Uterus (tissue), 4 donors: ENCODE data around the gene UBE2Q2. TPM values are rescaled to one million over a fixed set of nuclear protein-coding genes. Genes with fewer than 3 reads are reported as not detected.

Experiments used
- DNase-seq, 2 donors: peaks; one replicate each; pipeline ENCODE4 v3.0.0-alpha.2; 2019 to 2020
- H3K27ac ChIP-seq, 2 donors: fragments of 200-600 bp; sonication (generic); 1 replicate in 1 of 2; 2 replicates in 1 of 2; pipeline ENCODE4 v1.5.1; 2016 to 2018
- H3K27me3 ChIP-seq, 2 donors: fragments of 200-600 bp; sonication (generic); one replicate each; pipeline ENCODE4 v1.5.1; 2018 to 2019; ENCODE audit warnings: control low read depth in 1 of 2
- H3K36me3 ChIP-seq, 2 donors: fragments of 200-600 bp; sonication (generic); one replicate each; pipeline ENCODE4 v1.5.1; 2019; ENCODE audit warnings: control low read depth in 1 of 2
- H3K4me1 ChIP-seq, 2 donors: fragments of 200-600 bp; sonication (generic); one replicate each; pipeline ENCODE4 v1.5.1; 2018 to 2019; ENCODE audit warnings: control low read depth in 1 of 2
- H3K4me3 ChIP-seq, 2 donors: fragments of 200-600 bp; sonication (generic); 1 replicate in 1 of 2; 2 replicates in 1 of 2; pipeline ENCODE4 v1.5.1; 2018 to 2019; ENCODE audit warnings: mild to moderate bottlenecking in 1 of 2
- H3K9me3 ChIP-seq, 2 donors: fragments of 200-600 bp; sonication (generic); one replicate each; pipeline ENCODE4 v1.5.1; 2019; ENCODE audit warnings: control low read depth in 1 of 2
- CTCF ChIP-seq, 4 experiments: fragments of 200-600 bp in 2 of 4; fragments of 450-650 bp in 2 of 4; sonication (generic) in 2 of 4; IDR thresholded peaks; one replicate each; pipeline ENCODE4 v1.5.1; 2016 to 2019; ENCODE audit warnings: antibody characterized with exemption in 4 of 4, mild to moderate bottlenecking in 2 of 4, moderate library complexity in 1 of 4
- POLR2A ChIP-seq, 2 donors: fragments of 450-650 bp; IDR thresholded peaks; one replicate each; pipeline ENCODE4 v1.6.1; 2016; ENCODE audit warnings: antibody characterized with exemption in 2 of 2, mild to moderate bottlenecking in 1 of 2, moderate library complexity in 1 of 2
- intact Hi-C: fragments of 100-400 bp; cut with DNase I; formaldehyde crosslinking; loops from one replicate; pipeline ENCODE4 v1.15.1; 2023; ENCODE audit warnings: low total_unique reads
- total RNA-seq, 4 donors: library from RNA; depleted of rRNA in 3 of 4; stranded (reverse); fragments of >200 nt in 3 of 4; gene quantifications; one replicate each; pipeline versions ENCODE4 v1.1.0 to v1.2.4, GENCODE V29; 2014 to 2023
- donor health status: DM: yes; HTN: yes; CAD: no.

UBE2Q2 gene
- total RNA-seq, 4 donors from 2014 or later = 36.6 to 71.7 (median 57.9) TPM

- H3K36me3 ChIP-seq = no peaks in the 10 kb centered on the region
- no peak overlapping the region for H3K4me3 ChIP-seq
- H3K4me1 ChIP-seq = no peaks in the 10 kb centered on the region
- H3K9me3 ChIP-seq = no peaks in the 10 kb centered on the region
- DNase-seq = no peak
- intact Hi-C loops = no loop called here
- TF ChIP-seq CTCF (IDR thresholded peaks at IDR 0.05) (no peak), POLR2A (IDR thresholded peaks at IDR 0.05) (no peak)
- H3K27me3 ChIP-seq = no peaks in the 10 kb centered on the region
- H3K27ac ChIP-seq = no peak overlapping the region
Observed at GRCh38 chr15:75835990-75836958, 7.0 kb upstream of the UBE2Q2 start.

- intact Hi-C loops = no loop called here
- no peak for DNase-seq
- H3K27ac ChIP-seq = no peak overlapping the region
Observed at GRCh38 chr15:75836959-75837334, 6.3 kb upstream of the UBE2Q2 start.

DNA sequence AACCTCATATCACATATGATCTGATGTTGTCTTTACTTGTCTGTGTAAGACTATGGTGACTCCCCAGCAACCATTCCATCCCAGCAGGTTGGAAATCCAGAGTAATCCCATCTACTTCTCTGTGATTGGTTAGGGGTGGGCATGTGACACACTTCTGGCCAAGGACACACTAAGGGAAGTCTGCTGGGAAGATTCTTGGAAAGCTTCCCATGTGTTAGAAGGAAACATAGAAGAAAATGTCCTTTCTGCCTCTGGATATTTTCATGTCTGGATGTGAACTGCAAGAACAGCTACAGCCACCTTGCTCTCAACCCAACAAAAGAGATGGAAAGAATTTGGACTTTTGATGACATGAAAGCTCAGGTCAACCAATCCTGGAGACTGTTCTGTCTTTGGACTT lies 2.6 kb upstream of the UBE2Q2 start:
- Histone ChIP-seq H3K27me3 (no peaks in the 10 kb centered on the region), H3K4me1 (peaks cover 0 to 12% of the 10 kb centered on the region in 2 donors), H3K4me3 (no peak overlapping the region), H3K9me3 (no peaks in the 10 kb centered on the region), H3K36me3 (no peaks in the 10 kb centered on the region), H3K27ac (peak overlapping the region in 1 of 2 donors; percentile 17)
- intact Hi-C loops = no loop called here
- DNase-seq = peak; percentile 22 to 53
- TF ChIP-seq POLR2A (IDR thresholded peaks at IDR 0.05) (no peak), CTCF (IDR thresholded peaks at IDR 0.05) (no peak)

More at GRCh38 chr15:75836959-75837334, 6.3 kb upstream of the UBE2Q2 start:
- H3K9me3 ChIP-seq = no peaks in the 10 kb centered on the region
- no peaks in the 10 kb centered on the region for H3K27me3 ChIP-seq
- no peak overlapping the region for H3K4me3 ChIP-seq
- TF ChIP-seq POLR2A (IDR thresholded peaks at IDR 0.05) (no peak), CTCF (IDR thresholded peaks at IDR 0.05) (no peak)
- no peaks in the 10 kb centered on the region for H3K36me3 ChIP-seq
- H3K4me1 ChIP-seq = no peaks in the 10 kb centered on the region

GRCh38 chr15:75841626-75842025 lies 1.6 kb upstream of the UBE2Q2 start:
- Histone ChIP-seq H3K27ac (peak overlapping the region in 1 of 2 donors; percentile 17), H3K4me3 (no peak overlapping the region), H3K4me1 (peaks cover 0 to 12% of the 10 kb centered on the region in 2 donors), H3K36me3 (no peaks in the 10 kb centered on the region), H3K27me3 (no peaks in the 10 kb centered on the region), H3K9me3 (no peaks in the 10 kb centered on the region)
- TF ChIP-seq POLR2A (IDR thresholded peaks at IDR 0.05) (no peak), CTCF (IDR thresholded peaks at IDR 0.05) (no peak)
- DNase-seq = no peak
- intact Hi-C loops = no loop called here
